Muscle of leg (tissue), 11 donors: Measurements from ENCODE around the gene SLC4A5. TPM values are rescaled to one million over a fixed set of nuclear protein-coding genes. Genes with fewer than 3 reads are reported as not detected.

Experiments
- DNase-seq: peaks from one replicate; pipeline ENCODE4 v3.0.0; 2013
- H3K27ac ChIP-seq: one replicate; pipeline ENCODE4 v1.5.1; 2013; ENCODE audit warnings: mild to moderate bottlenecking, low read length, control low read depth
- H3K27me3 ChIP-seq: one replicate; pipeline ENCODE4 v1.6.1; 2013; ENCODE audit warnings: low read length; ENCODE audit not compliant: control insufficient read depth, insufficient read depth
- H3K36me3 ChIP-seq: one replicate; pipeline ENCODE4 v1.6.1; 2013; ENCODE audit warnings: low read length; ENCODE audit not compliant: control insufficient read depth, insufficient read depth
- H3K4me1 ChIP-seq: one replicate; pipeline ENCODE4 v1.6.1; 2013; ENCODE audit warnings: low read length; ENCODE audit not compliant: control insufficient read depth, insufficient read depth
- H3K4me3 ChIP-seq: one replicate; pipeline ENCODE4 v1.5.1; 2013; ENCODE audit warnings: low read length, control low read depth
- H3K9me3 ChIP-seq: replicated peaks from 2 replicates; pipeline ENCODE4 v1.6.1; 2013; ENCODE audit warnings: low read depth, low read length; ENCODE audit not compliant: control insufficient read depth
- WGBS: methylation state at CpG from one replicate; pipeline ENCODE4 v1.1.5; 2013; ENCODE audit warnings: missing lambda C conversion rate; ENCODE audit not compliant: insufficient coverage; 5-methylcytosine and 5-hydroxymethylcytosine counted together
- polyA plus RNA-seq, 8 donors: library from polyadenylated mRNA; unstranded; fragments of 120-200 nt; gene quantifications; one replicate each; pipeline versions ENCODE4 v1.2.1 to v1.2.3, GENCODE V29; 2013; ENCODE audit warnings: inconsistent platforms in 1 of 8, low replicate concordance in 1 of 8; ENCODE audit not compliant: insufficient read length in 8 of 8, insufficient read depth in 1 of 8
- total RNA-seq: library from RNA; stranded (reverse); fragments of 120-200 nt; gene quantifications from one replicate; pipeline ENCODE4 v1.2.4, GENCODE V29; 2013

SLC4A5 gene
- total and polyA plus RNA-seq, 9 donors = 1.2 to 2.2 (median 1.6) TPM

- no peak within 1 kb of the TSS for H3K27ac ChIP-seq
- H3K36me3 ChIP-seq = peaks cover 40% of the 10 kb centered on the region
- H3K9me3 ChIP-seq = no peaks in the 10 kb centered on the region
- DNase-seq = peak; percentile 86
- H3K4me3 ChIP-seq = peak within 1 kb of the TSS; percentile 23
- peaks cover 10% of the 10 kb centered on the region for H3K4me1 ChIP-seq
- WGBS = 6% methylated on average over 10 of the region's 14 CpGs
- no peaks in the 10 kb centered on the region for H3K27me3 ChIP-seq
Observed at GRCh38 chr2:74379851-74380789, 36.9 kb upstream of the SLC4A5 start, which contains the start of gene DCTN1. DCTN1 (minus strand) TSS chr2:74380311; CDS start chr2:74380037, 274 bp downstream.

- 95% methylated on average over 9 of the region's 10 CpGs for WGBS
- peaks cover 25% of the 10 kb centered on the region for H3K4me1 ChIP-seq
- H3K36me3 ChIP-seq = peaks cover 33% of the 10 kb centered on the region
Observed at GRCh38 chr2:74378007-74378406, 34.8 kb upstream of the SLC4A5 start.

GRCh38 chr2:74375838-74376237, 32.6 kb upstream of the SLC4A5 start:
- Histone ChIP-seq H3K27me3 (no peaks in the 10 kb centered on the region), H3K4me1 (peaks cover 33% of the 10 kb centered on the region), H3K27ac (no peak overlapping the region), H3K4me3 (no peak overlapping the region), H3K36me3 (peaks cover 47% of the 10 kb centered on the region), H3K9me3 (no peaks in the 10 kb centered on the region)
- no peak for DNase-seq
- 96% methylated on average over 2 of the region's 2 CpGs for WGBS

More at GRCh38 chr2:74378007-74378406, 34.8 kb upstream of the SLC4A5 start:
- no peaks in the 10 kb centered on the region for H3K27me3 ChIP-seq
- DNase-seq = no peak
- H3K4me3 ChIP-seq = no peak overlapping the region
- H3K9me3 ChIP-seq = no peaks in the 10 kb centered on the region
- no peak overlapping the region for H3K27ac ChIP-seq

- WGBS = 38% methylated on average over 18 of the region's 19 CpGs
- peak overlapping the region; percentile 25 for H3K27ac ChIP-seq
Observed at GRCh38 chr2:74374509-74375205, 31.4 kb upstream of the SLC4A5 start.

GRCh38 chr2:74373985-74374384, 30.8 kb upstream of the SLC4A5 start:
- H3K27ac ChIP-seq = peak overlapping the region; percentile 25
- H3K4me1 ChIP-seq = peaks cover 23% of the 10 kb centered on the region
- 60% methylated on average over 3 of the region's 8 CpGs for WGBS

More at GRCh38 chr2:74374509-74375205, 31.4 kb upstream of the SLC4A5 start:
- H3K4me1 ChIP-seq = peaks cover 24% of the 10 kb centered on the region
- peak; percentile 87 for DNase-seq
- H3K9me3 ChIP-seq = no peaks in the 10 kb centered on the region
- no peaks in the 10 kb centered on the region for H3K27me3 ChIP-seq
- peak overlapping the region; percentile 28 for H3K4me3 ChIP-seq
- peaks cover 59% of the 10 kb centered on the region for H3K36me3 ChIP-seq

GRCh38 chr2:74373221-74373676, 30.0 kb upstream of the SLC4A5 start:
- 49% methylated on average over 2 of the region's 5 CpGs for WGBS
- no peak overlapping the region for H3K27ac ChIP-seq
- H3K9me3 ChIP-seq = no peaks in the 10 kb centered on the region
- no peaks in the 10 kb centered on the region for H3K27me3 ChIP-seq
- peaks cover 23% of the 10 kb centered on the region for H3K4me1 ChIP-seq
- DNase-seq = peak; percentile 65
- H3K4me3 ChIP-seq = no peak overlapping the region
- H3K36me3 ChIP-seq = peaks cover 73% of the 10 kb centered on the region

More at GRCh38 chr2:74373985-74374384, 30.8 kb upstream of the SLC4A5 start:
- H3K9me3 ChIP-seq = no peaks in the 10 kb centered on the region
- DNase-seq = no peak
- peaks cover 65% of the 10 kb centered on the region for H3K36me3 ChIP-seq
- H3K4me3 ChIP-seq = peak overlapping the region; percentile 28
- H3K27me3 ChIP-seq = no peaks in the 10 kb centered on the region

GRCh38 chr2:74372674-74373073, 29.5 kb upstream of the SLC4A5 start:
- Histone ChIP-seq H3K36me3 (peaks cover 73% of the 10 kb centered on the region), H3K4me1 (peaks cover 23% of the 10 kb centered on the region), H3K9me3 (no peaks in the 10 kb centered on the region), H3K4me3 (no peak overlapping the region), H3K27ac (no peak overlapping the region), H3K27me3 (no peaks in the 10 kb centered on the region)
- no peak for DNase-seq
- WGBS = 85% methylated on average over 4 of the region's 6 CpGs

- WGBS = 98% methylated on average over 7 of the region's 9 CpGs
- no peak overlapping the region for H3K27ac ChIP-seq
Observed at GRCh38 chr2:74371421-74371820, 28.2 kb upstream of the SLC4A5 start.

GRCh38 chr2:74369976-74370375, 26.8 kb upstream of the SLC4A5 start:
- peaks cover 76% of the 10 kb centered on the region for H3K36me3 ChIP-seq
- DNase-seq = no peak
- H3K4me3 ChIP-seq = no peak overlapping the region
- 100% methylated on average over 1 of the region's 7 CpGs for WGBS
- no peak overlapping the region for H3K27ac ChIP-seq
- no peaks in the 10 kb centered on the region for H3K27me3 ChIP-seq
- H3K9me3 ChIP-seq = no peaks in the 10 kb centered on the region
- peaks cover 23% of the 10 kb centered on the region for H3K4me1 ChIP-seq

More at GRCh38 chr2:74371421-74371820, 28.2 kb upstream of the SLC4A5 start:
- Histone ChIP-seq H3K27me3 (no peaks in the 10 kb centered on the region), H3K9me3 (no peaks in the 10 kb centered on the region), H3K4me3 (no peak overlapping the region), H3K4me1 (peaks cover 23% of the 10 kb centered on the region), H3K36me3 (peaks cover 73% of the 10 kb centered on the region)
- no peak for DNase-seq

- Histone ChIP-seq H3K27ac (no peak overlapping the region), H3K4me1 (peaks cover 13% of the 10 kb centered on the region), H3K27me3 (no peaks in the 10 kb centered on the region), H3K9me3 (no peaks in the 10 kb centered on the region), H3K4me3 (no peak overlapping the region), H3K36me3 (peaks cover 87% of the 10 kb centered on the region)
- 73% methylated on average over 3 of the region's 5 CpGs for WGBS
- no peak for DNase-seq
Observed at GRCh38 chr2:74368499-74368898, 25.3 kb upstream of the SLC4A5 start.
